Muscle layer of duodenum (tissue), 2 donors: ENCODE data around the gene CBR1.
"Not testable (repeated sequence)": the region's sequence is repeated elsewhere in the genome, so short reads cannot be mapped to it uniquely, and the experiment has no call there.

Source experiments
- H3K27ac ChIP-seq: one replicate; pipeline ENCODE4 v1.7.0; 2013; ENCODE audit warnings: mild to moderate bottlenecking, low read length
- H3K27me3 ChIP-seq: one replicate; pipeline ENCODE4 v1.7.0; 2013; ENCODE audit warnings: low read depth, mild to moderate bottlenecking, control low read depth, low read length
- H3K36me3 ChIP-seq, 2 donors: one replicate each; pipeline ENCODE4 v1.7.0; 2013; ENCODE audit warnings: low read length in 2 of 2, control low read depth in 1 of 2, mild to moderate bottlenecking in 1 of 2; ENCODE audit not compliant: insufficient read depth in 2 of 2, control insufficient read depth in 1 of 2
- H3K4me1 ChIP-seq, 2 donors: one replicate each; pipeline ENCODE4 v1.7.0; 2013; ENCODE audit warnings: low read length in 2 of 2, mild to moderate bottlenecking in 2 of 2, control low read depth in 1 of 2, moderate library complexity in 1 of 2; ENCODE audit not compliant: insufficient read depth in 2 of 2, control insufficient read depth in 1 of 2
- H3K4me3 ChIP-seq, 2 donors: one replicate each; pipeline ENCODE4 v1.7.0; 2013; ENCODE audit warnings: low read length in 2 of 2, low read depth in 1 of 2, mild to moderate bottlenecking in 1 of 2
- H3K9me3 ChIP-seq, 2 donors: one replicate each; pipeline ENCODE4 v1.7.0; 2013; ENCODE audit warnings: low read length in 2 of 2, control low read depth in 1 of 2, mild to moderate bottlenecking in 1 of 2; ENCODE audit not compliant: control insufficient read depth in 1 of 2
- donor health status: healthy.

The CBR1 gene

DNA sequence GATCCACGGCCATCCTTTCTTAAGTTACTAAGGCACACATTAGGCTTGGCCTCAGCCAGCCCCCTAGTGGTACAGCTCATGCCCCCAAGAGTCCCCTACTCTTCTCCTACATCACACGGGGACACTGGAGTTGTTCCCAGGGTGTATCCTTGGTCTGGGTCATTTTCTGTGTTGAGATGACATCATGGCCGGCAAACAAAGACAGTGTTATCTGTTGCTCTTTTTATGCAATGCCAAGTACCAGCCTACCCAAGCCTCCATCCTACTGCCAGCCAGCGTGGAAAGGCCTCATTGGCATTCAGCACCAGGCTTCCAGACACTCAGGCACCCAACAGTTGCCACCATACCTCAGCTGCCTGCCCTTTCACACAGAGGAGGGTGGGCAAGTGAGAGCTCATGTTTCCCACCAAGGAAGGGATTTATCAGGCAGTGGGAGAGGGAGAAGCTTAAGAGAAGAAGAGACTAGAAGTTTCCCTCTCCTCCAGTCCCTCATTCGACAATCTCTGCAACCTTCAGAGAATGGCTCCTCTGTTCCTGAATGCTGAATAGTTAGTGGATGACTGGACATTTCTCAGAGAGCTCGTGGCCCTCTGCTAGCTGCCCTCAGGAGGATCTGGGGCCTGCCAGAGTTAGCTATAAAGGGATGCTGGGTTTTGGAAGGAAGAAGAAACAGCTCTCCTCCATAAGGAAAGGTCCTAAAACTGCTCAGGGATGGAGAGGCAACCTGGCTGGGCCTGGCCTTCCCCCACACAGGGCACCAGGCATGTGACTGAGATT lies 17.7 kb downstream of the CBR1 start:
- Histone ChIP-seq H3K4me3 (no peak overlapping the region), H3K4me1 (no peaks in the 10 kb centered on the region), H3K27ac (no peak overlapping the region), H3K36me3 (no peaks in the 10 kb centered on the region), H3K27me3 (no peaks in the 10 kb centered on the region), H3K9me3 (no peaks in the 10 kb centered on the region)

DNA sequence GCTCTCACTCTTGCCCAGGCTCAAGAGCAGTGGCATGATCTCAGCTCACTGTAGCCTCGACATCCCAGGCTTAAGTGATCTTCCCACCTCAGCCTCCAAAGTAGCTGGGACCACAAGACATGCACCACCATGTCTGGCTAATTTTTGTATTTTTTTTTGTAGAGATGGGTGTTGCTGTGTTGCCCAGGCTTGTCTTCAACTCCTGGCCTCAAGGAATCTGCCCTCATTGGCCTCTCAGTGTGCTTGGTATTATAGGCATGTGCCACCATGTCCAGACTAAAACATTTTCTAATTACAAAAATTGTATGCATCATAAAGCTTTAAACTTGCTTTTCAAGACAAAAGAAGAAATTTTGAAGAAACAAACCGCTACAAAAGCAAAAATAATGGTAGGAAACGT lies 20.1 kb downstream of the CBR1 start:
- H3K9me3 ChIP-seq, result peaks cover 0 to 3% of the 10 kb centered on the region in 2 donors
- no peak overlapping the region for H3K4me3 ChIP-seq

DNA sequence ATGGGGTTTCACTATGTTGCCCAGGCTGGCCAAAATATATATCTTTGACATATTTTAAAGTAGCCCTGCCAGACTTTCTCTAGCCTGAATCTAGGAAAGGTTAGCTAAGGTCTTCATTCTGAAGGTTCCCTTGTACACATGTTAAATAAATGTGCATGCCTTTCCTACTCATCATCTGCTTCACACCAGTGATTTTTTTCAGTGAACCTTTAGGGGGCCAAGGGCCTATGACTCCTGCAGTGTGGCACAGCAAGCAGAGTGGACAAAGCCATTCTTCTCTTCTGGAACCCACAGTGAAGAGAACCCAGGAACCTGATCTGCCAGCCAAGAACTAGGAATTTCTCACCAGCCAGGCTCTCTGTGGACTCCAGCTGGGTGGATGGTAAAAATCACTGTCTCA lies 22.9 kb downstream of the CBR1 start:
- Histone ChIP-seq H3K4me3 (no peak overlapping the region), H3K27ac (no peak overlapping the region), H3K36me3 (peaks cover 0 to 4% of the 10 kb centered on the region in 2 donors), H3K9me3 (peaks cover 0 to 3% of the 10 kb centered on the region in 2 donors), H3K27me3 (no peaks in the 10 kb centered on the region), H3K4me1 (no peaks in the 10 kb centered on the region)

More for the DNA sequence above, 20.1 kb downstream of the CBR1 start:
- Histone ChIP-seq H3K36me3 (peaks cover 0 to 4% of the 10 kb centered on the region in 2 donors), H3K27ac (no peak overlapping the region), H3K4me1 (no peaks in the 10 kb centered on the region), H3K27me3 (no peaks in the 10 kb centered on the region)

DNA sequence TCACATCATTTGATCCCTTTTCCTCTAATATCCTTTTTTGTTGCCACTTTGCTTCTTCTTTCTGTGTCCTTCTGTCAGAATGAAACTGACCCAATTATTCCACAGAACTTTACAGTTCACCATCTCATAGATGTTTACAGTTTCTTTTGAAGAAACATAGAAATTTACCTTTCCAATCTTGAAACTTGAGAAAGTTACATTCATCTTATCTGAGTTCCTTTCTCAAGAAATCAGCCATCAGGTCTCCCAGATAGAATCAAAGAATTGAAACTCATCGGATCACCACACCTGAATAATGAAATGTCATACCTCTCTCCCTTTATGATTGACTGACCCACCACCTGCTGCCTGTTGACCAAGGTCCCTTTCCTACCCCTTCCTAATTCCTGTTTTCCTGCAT lies 23.7 kb downstream of the CBR1 start:
- Histone ChIP-seq H3K27ac (no peak overlapping the region), H3K4me1 (no peaks in the 10 kb centered on the region), H3K36me3 (peaks cover 0 to 4% of the 10 kb centered on the region in 2 donors), H3K4me3 (no peak overlapping the region), H3K9me3 (peaks cover 0 to 3% of the 10 kb centered on the region in 2 donors), H3K27me3 (no peaks in the 10 kb centered on the region)

DNA sequence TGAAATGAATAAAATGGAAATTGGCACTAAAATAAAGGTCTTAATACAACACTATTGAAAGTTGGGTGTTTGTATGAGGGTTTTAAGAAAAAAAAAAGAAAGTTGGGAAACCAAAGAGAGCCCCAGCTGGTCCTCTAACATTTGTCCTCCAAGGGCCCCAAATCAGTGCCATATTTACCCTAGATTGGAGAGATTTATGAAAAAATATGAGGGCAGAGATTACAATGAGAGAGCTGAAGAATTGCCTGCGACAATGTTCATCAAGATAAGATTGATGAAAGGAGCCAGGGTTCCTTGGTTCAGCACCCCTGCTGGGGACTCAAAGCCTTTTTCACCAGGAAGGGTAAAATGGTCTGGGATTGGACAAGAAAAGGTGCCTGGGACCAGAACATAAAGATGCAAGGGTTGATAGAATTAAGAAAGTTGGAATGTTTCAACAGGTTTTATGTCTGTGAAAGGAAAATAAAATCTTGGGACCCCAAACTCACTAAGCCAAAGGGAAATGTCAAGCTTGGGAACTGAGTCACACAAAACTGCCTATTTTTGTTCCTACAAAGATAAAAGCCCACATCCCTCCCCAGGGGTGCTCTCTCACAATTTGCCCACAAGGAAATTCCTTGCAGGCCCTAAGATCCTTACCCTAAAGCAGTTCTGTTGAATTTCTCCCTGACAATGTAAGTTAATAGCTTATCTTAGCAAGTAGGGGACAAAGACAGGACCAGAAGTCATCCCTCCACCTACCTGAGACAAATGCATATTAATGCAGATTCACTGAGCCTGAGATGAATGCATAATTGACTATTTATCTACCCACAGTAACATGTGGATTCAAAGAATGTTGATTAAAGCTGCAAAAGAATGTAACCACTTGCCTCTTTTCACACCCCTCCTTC lies 26.8 kb downstream of the CBR1 start:
- Histone ChIP-seq H3K36me3 (peaks cover 0 to 4% of the 10 kb centered on the region in 2 donors), H3K4me1 (no peaks in the 10 kb centered on the region), H3K27ac (no peak overlapping the region), H3K27me3 (no peaks in the 10 kb centered on the region), H3K9me3 (peaks cover 0 to 3% of the 10 kb centered on the region in 2 donors), H3K4me3 (no peak overlapping the region)

DNA sequence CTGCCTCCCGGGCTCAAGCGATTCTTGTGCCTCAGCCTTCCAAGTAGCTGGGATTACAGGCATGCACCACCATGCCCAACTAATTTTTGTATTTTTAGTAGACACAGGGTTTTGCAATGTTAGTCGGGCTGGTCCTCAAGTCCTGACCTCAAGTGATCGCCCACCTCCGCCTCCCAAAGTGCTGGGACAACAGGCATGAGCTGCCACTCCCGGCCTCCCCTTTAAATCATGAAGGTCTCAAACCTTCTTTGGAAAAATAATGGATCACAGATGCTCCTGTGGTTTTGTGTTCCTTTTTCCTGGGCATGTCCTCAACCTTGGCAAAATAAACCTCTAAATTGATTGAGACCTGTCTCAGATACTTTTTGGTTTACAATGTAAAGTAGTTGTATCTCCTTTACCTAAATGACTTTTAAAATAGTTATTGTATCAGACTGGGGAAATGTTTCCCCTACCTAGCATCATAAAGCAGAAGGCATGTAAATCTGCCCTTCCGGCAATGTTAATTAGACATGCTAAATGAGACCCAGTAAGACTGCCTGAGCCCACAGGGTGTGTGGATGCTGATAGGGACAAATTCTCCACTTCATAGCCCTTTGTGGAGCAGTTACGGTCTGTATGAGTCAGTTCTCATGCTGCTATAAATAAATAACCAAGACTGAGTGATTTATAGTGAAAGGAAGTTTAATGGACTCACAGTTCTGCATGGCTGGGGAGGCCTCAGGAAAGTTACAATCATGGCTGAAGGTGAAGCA lies 27.8 kb downstream of the CBR1 start:
- Histone ChIP-seq H3K9me3 (peaks cover 0 to 3% of the 10 kb centered on the region in 2 donors), H3K27ac (no peak overlapping the region), H3K36me3 (peaks cover 0 to 4% of the 10 kb centered on the region in 2 donors), H3K4me3 (no peak overlapping the region), H3K27me3 (no peaks in the 10 kb centered on the region), H3K4me1 (no peaks in the 10 kb centered on the region)

DNA sequence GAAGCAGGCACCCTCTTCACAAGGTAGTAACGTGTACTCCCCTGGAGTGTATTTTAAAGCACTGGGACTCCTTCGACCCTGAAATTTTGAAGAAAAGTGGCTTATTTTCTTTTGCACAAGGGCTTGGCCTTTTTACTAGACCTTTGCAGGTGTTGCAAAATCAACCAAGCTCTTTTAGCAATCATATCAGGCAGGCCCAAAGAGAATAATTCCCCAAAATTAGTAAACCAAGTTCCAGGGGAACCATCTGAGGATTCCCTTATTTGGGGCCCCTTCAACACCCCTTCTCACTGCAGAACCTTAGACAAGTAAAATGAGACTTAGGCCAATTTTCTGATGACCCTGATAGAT lies 28.3 kb downstream of the CBR1 start:
- peaks cover 0 to 3% of the 10 kb centered on the region in 2 donors for H3K9me3 ChIP-seq
- H3K4me1 ChIP-seq, result no peaks in the 10 kb centered on the region
- no peak overlapping the region for H3K4me3 ChIP-seq
- peaks cover 0 to 4% of the 10 kb centered on the region in 2 donors for H3K36me3 ChIP-seq
- H3K27ac ChIP-seq, result no peak overlapping the region
- no peaks in the 10 kb centered on the region for H3K27me3 ChIP-seq

DNA sequence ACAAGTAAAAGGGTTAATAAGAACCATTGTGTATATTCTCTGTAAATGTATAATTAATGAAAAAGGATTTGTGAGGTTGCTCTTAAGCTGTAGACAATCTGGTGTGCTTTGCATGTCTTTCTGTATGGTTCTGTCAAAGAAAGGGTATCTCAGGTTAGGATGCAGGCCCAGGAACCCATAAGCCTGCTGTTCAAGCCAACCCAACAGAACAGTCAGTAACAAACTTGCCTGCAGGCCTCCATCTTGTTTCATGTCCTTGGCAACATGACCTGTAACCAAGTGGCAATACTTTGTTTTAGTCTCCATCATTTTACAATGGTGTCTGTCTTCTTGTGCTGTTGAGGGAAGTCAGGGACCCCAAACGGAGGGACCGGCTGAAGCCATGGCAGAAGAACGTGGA lies 29.2 kb downstream of the CBR1 start:
- Histone ChIP-seq H3K27ac (no peak overlapping the region), H3K36me3 (peaks cover 0 to under 1% of the 10 kb centered on the region in 2 donors), H3K4me1 (no peaks in the 10 kb centered on the region), H3K9me3 (no peaks in the 10 kb centered on the region), H3K27me3 (no peaks in the 10 kb centered on the region), H3K4me3 (no peak overlapping the region)

DNA sequence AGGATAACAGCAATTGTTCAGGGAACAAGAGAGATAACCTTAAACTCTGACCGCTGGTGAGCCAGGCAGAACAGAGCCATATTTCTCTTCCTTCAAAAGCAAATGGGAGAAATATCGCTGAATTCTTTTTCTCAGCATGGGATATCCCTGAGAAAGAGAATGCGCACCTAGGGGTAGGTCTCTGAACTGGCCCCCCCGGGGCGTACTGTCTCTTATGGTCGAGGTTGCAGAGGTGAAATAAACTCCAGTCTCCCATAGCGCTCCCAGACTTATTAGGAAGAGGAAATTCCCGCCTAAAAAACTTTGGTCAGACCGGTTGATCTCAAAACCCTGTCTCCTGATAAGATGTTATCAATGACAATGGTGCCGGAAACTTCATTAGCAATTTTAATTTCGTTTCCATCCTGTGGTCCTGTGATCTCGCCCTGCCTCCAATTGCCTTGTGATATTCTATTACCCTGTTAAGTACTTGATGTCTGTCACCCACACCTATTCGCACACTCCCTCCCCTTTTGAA lies 29.9 kb downstream of the CBR1 start:
- not testable (repeated sequence) for H3K4me1 ChIP-seq, H3K27ac ChIP-seq, H3K9me3 ChIP-seq, H3K4me3 ChIP-seq, H3K27me3 ChIP-seq, H3K36me3 ChIP-seq

DNA sequence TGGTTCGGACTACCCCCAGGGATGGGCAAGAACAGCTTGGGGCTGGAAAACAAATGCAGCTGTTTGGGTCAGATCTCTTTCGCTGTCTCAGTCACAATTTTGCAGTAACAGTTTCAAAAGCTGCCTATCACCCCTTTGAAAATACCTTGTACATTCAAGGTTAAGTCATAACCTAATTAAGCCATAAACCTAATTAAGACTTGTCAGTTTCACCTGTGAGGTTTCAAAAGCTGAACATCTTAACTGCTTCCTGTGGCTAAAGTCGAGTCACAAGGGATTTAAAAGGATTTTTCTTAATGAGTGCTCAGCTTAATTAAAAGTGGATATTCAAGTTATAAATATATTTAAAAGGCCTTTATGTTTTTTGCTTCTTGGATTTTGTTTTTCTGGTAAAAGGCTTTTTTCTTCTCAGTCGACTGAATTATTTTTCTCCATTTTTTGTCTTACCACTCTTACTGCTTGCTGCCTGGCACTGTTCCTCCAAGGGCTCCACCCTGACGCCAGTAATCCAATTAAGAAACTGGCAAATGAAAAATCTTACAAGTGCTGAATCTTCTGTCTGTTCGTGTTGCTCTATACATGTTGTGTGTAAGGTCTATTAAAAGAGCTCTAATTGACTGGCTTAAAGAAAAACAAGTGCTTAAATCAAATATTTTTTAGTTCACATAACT lies 31.3 kb downstream of the CBR1 start:
- Histone ChIP-seq H3K27me3 (peaks cover 5% of the 10 kb centered on the region), H3K4me3 (no peak overlapping the region), H3K36me3 (no peaks in the 10 kb centered on the region), H3K4me1 (no peaks in the 10 kb centered on the region), H3K27ac (no peak overlapping the region), H3K9me3 (no peaks in the 10 kb centered on the region)
